ENCODE results near the gene GALNT14. TPM values are rescaled to one million over a fixed set of nuclear protein-coding genes. Genes with fewer than 3 reads are reported as not detected.

The GALNT14 gene
- total and polyA plus RNA-seq, 9 donors: 0.28 to 9.8 (median 1.6) TPM; not detected in 3

DNA sequence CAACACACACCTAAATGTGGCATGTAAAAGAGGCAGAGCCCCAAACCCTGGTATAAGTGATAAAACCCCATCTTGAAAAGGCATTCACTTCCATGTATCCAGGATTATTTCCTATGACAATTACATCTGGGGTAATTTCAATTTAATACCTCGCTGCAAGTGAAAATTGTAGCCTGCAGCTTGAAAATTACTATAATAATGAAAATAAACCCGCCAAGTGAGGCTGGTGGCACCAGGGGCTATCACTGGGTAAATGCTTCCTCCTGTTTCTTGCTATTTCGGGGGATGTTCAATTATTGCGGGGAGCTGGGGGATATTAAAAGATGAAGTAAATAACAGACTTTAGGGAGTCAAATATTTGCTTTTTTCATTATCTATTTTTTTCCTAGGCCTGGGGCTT is 171.5 kb downstream of the GALNT14 start:
- Histone ChIP-seq H3K36me3 (no peaks in the 10 kb centered on the region), H3K9me3 (no peaks in the 10 kb centered on the region), H3K4me1 (ENCODE audit: insufficient read depth) (no peaks in the 10 kb centered on the region), H3K27me3 (no peaks in the 10 kb centered on the region), H3K4me3 (no peak overlapping the region), H3K27ac (no peak overlapping the region)
- DNase-seq: no peak
- intact Hi-C loops (cut with DNase I): no loop called here
- TF ChIP-seq POLR2A (IDR thresholded peaks at IDR 0.05) (no peak), EP300 (IDR thresholded peaks at IDR 0.05) (no peak)
- WGBS, 3 donors: 93 to 96% (median 94%) methylated on average over 4 of the region's 4 CpGs

- Histone ChIP-seq H3K36me3 (no peaks in the 10 kb centered on the region), H3K4me1 (ENCODE audit: insufficient read depth) (no peaks in the 10 kb centered on the region), H3K27ac (no peak overlapping the region), H3K9me3 (no peaks in the 10 kb centered on the region), H3K4me3 (no peak overlapping the region), H3K27me3 (no peaks in the 10 kb centered on the region)
- TF ChIP-seq CTCF (IDR thresholded peaks at IDR 0.05) (no peak), EP300 (IDR thresholded peaks at IDR 0.05) (no peak), POLR2A (IDR thresholded peaks at IDR 0.05) (no peak)
- 79 to 84% (median 81%) methylated on average over 10 of the region's 10 CpGs for WGBS, 3 donors
- no peak for DNase-seq
- intact Hi-C loops (cut with DNase I): no loop called here
Measured at GRCh38 chr2:30965022-30965531, 173.2 kb downstream of the GALNT14 start.

- Histone ChIP-seq H3K27me3 (no peaks in the 10 kb centered on the region), H3K27ac (no peak overlapping the region), H3K4me1 (ENCODE audit: insufficient read depth) (no peaks in the 10 kb centered on the region), H3K9me3 (no peaks in the 10 kb centered on the region), H3K36me3 (no peaks in the 10 kb centered on the region), H3K4me3 (no peak overlapping the region)
- TF ChIP-seq POLR2A (IDR thresholded peaks at IDR 0.05) (no peak), EP300 (IDR thresholded peaks at IDR 0.05) (no peak), CTCF (IDR thresholded peaks at IDR 0.05) (no peak)
- DNase-seq: no peak
- WGBS, 3 donors: 90 to 92% (median 91%) methylated on average over 11 of the region's 11 CpGs
- intact Hi-C loops (cut with DNase I): no loop called here
Measured at GRCh38 chr2:30964334-30965005, 173.8 kb downstream of the GALNT14 start.

GRCh38 chr2:30963184-30963583 is 175.1 kb downstream of the GALNT14 start:
- no peaks in the 10 kb centered on the region for H3K4me1 ChIP-seq (ENCODE audit: insufficient read depth)
- H3K27ac ChIP-seq: no peak overlapping the region
- no peak overlapping the region for H3K4me3 ChIP-seq
- H3K9me3 ChIP-seq: no peaks in the 10 kb centered on the region
- DNase-seq: no peak
- no peaks in the 10 kb centered on the region for H3K27me3 ChIP-seq
- intact Hi-C loops (cut with DNase I): no loop called here
- WGBS, 3 donors: 60 to 78% (median 61%) methylated on average over 7 of the region's 7 CpGs
- no peak for TF ChIP-seq EP300 (IDR thresholded peaks at IDR 0.05)
- no peak for TF ChIP-seq CTCF (IDR thresholded peaks at IDR 0.05)
- TF ChIP-seq POLR2A (IDR thresholded peaks at IDR 0.05): no peak
- no peaks in the 10 kb centered on the region for H3K36me3 ChIP-seq

- Histone ChIP-seq H3K9me3 (no peaks in the 10 kb centered on the region), H3K4me1 (ENCODE audit: insufficient read depth) (no peaks in the 10 kb centered on the region), H3K4me3 (no peak overlapping the region), H3K27ac (no peak overlapping the region), H3K27me3 (no peaks in the 10 kb centered on the region), H3K36me3 (no peaks in the 10 kb centered on the region)
- no peak for DNase-seq
- intact Hi-C loops (cut with DNase I): no loop called here
- no peak for TF ChIP-seq EP300 (IDR thresholded peaks at IDR 0.05)
- no peak for TF ChIP-seq CTCF (IDR thresholded peaks at IDR 0.05)
- TF ChIP-seq POLR2A (IDR thresholded peaks at IDR 0.05): no peak
- WGBS, 3 donors: 77 to 87% (median 86%) methylated on average over 10 of the region's 10 CpGs
Measured at GRCh38 chr2:30960213-30960612, 178.0 kb downstream of the GALNT14 start.

Measured in ovary (tissue), 9 donors.